GM21390 (cell line): ENCODE data around the gene TP53BP1.

Experiments
- ATAC-seq: cut with Tn5 transposase; IDR thresholded peaks from one replicate; pipeline ENCODE4 v1.9.1; 2021; ENCODE audit not compliant: unreplicated experiment

Gene TP53BP1

DNA sequence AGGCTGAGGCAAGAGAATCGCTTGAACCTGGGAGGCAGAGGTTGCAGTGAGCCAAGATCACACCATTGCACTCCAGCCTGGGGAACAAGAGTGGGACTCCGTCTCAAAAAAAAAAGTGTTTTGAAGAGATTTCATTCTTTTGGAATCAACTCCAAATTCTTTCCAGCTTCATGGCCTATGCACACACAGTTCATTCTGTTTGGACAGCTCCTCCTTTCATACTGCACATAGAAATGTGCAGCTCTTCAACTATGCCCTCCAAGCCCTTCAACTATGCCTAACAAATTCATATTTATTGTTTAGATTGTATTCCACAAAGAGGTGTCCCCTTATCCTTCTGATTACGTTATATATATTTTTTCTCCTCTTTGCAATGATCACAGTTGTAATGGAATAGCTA, 4.2 kb downstream of the TP53BP1 start:
- ATAC-seq: no peak

DNA sequence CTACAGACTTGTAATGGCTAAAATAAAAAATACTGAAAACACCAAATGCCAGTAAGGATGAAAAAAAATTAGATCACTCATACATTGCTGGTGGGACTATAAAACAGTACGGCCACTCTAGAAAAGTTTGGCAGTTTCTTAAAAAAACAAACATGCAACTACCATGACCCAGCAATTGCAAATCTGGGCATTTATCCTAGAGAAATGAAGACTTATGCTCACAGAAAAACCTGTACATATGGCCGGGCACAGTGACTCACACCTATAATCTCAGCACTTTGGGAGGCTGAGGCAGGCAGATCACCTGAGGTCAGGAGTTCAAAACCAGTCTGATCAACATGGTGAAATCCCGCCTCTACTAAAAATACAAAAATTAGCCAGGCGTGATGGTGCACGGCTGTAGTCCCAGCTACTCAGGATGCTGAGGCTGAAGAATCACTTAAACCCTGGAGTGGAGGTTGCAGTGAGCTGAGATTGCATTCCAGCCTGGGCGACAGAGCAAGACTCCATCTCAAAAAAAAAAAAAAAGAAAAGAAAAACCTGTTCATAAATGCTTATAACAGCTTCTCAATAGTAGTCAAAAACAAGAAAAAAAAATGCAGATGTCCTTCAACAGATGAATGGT, 5.6 kb downstream of the TP53BP1 start:
- no peak for ATAC-seq

DNA sequence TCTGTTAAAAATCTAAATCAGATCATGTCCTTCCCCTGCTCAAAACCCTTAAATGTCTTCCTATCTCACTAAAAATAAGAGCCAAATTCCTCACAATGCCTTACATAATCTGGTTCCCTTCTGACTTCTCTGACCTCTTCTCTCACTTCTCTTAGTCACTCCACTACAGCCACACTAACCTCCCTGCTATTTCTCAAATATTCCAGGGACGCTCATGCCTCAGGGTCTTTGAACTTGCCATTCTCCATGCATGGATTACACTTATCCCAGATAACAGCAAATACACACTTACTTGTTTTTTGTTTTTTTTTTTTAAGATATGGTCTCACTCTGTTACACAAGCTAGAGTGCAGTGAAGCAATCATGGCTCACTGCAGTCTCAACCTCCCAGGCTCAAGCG, 8.5 kb downstream of the TP53BP1 start:
- no peak for ATAC-seq

DNA sequence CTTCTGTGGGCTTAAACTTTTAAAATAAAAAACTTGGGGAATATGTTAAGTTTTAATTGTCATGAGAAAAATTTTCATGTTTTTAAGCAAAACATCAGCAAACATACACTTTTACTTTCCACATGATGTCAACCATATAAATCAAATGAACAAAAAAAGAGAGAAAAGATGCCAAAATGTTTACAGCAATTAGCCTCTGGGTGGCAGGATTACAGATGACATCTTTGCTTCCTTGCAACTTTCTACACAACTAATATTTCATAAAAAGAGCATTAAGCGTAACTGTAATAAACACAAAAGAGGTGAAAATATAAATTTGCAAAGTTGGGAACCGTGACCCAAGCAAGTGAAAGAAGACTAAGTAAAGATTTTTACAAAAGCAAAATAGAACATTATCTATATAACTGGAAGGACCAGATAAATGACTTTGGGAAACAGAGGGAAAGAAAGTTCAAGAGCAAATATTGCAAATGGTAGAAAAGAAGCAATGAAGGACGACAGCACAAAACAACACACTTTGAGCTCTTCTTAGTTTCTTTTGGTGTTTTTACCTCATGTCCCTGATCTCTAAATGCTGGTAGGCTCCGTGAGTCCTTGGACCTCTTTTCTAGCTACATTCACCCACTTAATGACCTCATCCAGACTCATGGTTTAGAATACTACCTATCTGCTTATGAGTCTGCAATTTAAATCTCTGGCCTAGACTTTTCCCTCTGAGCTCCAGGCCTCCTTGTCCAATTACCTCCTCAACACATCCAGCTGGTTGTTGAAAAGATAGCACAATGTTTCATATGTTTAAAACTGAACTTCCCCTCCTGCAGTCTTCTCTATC, 9.4 kb downstream of the TP53BP1 start:
- no peak for ATAC-seq

DNA sequence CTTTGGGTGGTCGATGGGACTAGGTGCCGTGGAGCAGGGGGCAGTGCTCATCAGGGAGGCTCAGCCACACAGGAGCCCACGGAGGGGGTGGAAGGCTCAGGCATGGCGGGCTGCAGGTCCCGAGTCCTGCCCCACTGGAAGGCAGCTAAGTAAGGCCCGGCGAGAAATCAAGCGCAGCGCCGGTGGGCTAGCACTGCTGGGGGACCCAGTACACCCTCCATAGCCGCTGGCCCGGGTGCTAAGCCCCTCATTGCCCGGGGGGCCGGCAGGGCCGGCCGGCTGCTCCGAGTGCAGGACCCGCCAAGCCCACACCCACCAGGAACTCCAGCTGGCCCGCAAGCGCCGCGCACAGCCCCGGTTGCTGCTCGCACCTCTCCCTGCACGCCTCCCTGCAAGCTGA, 19.1 kb downstream of the TP53BP1 start:
- ATAC-seq: no peak

DNA sequence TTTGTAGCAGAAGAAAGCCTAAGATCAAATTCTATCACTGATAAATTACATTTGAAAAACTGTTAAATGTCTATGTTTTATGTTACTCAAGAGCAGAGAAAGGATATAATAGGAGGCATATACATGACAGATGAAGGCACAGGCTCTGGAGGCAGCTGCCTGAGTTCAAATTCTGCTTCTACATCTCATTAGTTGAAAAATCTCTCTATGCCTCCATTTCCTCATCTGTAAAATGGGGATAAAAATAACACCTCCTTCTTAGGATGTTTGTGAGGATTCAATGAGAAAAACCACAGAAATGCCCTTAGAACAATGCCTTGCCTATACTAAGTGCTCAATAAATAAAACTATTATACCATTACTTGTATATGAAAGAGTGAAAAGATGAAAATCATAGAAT, 21.0 kb downstream of the TP53BP1 start:
- ATAC-seq: no peak

DNA sequence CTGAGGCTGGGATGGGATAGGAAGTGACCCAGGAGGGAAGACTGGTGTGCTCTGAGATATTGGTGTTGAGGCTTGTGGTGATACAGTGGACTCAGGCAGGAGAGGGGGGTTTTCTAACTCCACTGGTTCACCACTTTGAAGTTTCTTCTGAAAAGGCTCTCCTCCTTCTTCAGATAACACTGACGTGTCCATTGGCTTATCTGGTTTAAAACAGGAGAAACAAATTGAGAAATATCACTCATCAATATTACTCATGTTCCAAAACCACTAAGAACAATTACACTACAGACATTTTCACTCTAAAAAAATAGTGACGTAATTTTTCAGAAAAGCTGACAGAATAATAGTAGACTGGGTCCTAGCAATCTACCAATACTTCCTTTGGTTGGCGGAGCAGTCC, 23.1 kb downstream of the TP53BP1 start:
- ATAC-seq: no peak

DNA sequence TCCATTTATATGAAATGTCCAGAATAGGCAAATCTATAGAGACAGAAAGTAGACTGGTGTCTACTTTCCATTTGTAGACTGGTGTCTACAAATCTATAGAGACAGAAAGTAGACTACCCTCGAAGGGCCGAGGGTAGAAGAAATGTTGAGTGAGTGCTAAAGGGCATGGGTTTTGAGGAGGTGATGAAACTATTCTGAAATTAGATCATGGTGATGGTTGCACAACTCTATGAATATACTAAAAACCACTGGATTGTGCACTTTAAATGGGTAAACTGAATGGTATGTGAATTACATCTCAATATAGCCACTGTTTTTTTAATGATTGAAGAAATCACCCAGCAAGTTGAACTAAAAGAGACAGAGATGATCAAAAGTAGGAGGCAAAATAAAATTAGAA, 27.9 kb downstream of the TP53BP1 start:
- ATAC-seq: no peak

DNA sequence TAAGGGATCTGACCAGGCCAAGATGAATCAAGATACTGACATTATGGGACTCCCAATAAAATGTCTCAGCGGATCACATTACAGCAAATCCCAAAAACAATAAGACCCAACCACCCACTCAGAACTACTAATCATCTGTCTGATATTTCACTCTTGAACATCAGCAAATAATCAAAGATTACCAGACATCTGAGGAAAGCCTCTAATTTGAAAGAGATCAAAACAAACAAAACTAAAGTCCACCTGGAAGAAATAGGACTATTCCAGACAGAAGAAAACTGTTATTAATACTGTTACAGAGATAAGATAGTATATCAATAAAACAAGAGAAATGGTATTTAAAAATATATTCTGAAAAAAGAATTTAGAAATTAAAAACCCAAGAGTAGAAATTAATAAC, 29.0 kb downstream of the TP53BP1 start:
- ATAC-seq: no peak

DNA sequence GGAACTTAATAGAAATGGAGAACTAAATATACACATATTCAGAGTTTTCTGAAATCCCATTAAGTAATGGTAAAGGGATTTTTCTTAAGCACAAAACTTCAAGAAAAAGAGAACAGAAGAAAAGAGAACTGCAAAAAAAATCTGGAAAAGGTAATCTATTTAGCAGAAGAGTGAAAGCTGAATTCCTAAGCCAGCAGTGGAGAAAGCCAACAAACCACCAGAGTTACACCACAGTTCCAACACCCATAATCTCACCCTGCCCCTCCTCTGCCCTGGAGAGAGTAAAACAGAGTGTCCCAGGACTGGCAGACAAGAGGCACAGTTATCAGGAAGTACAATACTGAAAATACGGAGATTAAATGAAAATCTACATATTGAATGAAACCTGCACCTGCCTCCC, 29.4 kb downstream of the TP53BP1 start:
- no peak for ATAC-seq

DNA sequence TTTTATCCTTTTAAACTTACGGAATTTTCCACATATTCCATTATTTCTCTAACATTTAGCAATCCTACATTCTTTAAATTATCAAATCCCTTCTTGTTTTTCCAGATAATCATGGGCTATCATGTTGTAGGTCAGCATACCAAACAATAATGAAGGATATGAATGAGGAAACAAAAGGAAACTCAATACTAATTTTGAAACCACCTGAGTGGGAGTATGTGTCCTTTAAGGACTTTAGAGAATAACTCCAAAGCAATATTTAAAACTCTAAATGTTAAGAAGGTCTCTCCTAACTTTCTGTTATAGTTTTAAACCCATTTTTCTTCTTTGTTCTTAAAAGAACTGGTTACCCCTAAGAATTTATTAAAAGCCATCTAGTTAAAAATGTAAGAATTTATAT, 43.0 kb downstream of the TP53BP1 start:
- no peak for ATAC-seq

DNA sequence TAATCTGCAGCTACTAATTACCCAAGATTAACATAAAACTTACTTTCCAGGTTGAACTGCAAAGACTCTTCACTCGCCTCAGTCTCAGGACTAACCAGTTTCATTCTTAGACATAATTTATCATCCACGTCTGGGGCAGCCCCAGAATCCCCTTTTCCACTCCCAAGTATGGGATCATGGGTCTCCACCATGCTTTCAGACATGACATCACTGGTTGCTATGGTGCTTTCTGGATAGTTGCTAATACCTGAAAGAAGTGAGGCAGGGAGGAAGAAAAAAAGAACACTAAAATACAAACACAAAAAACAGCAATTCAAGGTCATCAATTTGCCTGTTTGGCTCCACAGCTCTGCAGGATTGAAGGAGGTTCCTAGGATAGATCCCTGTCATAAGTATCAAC, 46.6 kb downstream of the TP53BP1 start:
- ATAC-seq: no peak

DNA sequence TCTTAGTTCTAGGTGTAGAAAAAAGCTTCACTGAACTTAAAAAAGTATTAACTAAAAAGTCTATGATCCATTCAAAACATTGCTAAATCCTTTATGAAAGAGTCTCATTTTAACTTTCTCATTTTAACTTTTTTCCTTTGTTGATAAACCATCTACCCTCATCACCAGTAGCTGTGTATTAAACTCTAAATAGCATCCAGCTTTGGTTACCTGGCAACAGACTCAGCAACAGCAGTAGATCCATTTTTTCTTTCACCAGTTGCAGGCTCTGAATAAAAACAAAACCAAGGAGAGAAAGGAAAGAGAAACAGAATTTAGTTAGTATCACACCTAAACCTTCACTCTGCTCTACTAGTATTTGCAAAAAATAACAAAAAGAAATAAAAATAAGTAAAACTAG, 51.6 kb downstream of the TP53BP1 start:
- no peak for ATAC-seq

DNA sequence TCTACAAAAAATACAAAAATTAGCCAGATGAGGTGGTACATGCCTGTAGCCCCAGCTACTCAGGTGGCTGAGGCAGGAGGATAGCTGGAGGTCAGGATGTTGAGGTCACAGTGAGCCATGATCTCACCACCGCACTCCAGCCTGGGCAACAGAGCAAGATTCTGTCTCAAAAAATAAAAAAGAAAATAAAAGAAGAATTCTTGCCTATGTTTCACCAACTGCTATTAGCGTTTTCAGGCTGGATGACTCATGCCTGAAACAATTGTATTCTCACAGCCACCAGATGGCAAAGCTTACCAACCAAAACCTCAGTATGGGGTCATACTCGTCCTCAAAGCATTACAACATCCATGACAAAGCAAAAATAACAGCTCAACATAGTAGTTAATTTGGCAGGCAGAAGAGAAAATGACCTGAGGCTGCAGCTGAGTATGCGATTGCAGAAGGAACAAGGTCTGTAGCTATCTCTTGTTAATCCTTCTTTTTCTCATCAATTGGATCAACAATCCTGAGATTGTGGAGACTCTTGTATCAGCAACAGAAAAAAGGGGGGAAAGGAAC, 52.2 kb downstream of the TP53BP1 start:
- no peak for ATAC-seq

DNA sequence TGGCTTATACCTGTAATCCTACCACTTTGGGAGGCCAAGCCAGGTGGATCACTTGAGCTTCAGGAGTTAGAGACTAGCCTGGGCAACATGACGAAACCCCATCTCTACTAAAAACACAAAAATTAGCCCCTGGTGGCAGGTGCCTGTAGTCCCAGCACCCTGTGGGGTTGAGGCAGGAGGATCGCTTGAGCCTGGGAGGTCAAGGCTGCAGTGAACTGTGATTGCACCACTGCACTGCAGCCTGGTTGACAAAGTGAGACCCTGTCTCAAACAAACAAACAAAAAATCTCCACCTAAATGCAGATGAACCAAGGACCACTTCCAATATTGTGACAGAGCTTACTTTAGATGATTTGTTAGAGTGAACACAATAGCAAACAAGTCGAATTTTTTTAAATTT, 53.7 kb downstream of the TP53BP1 start:
- ATAC-seq: no peak

DNA sequence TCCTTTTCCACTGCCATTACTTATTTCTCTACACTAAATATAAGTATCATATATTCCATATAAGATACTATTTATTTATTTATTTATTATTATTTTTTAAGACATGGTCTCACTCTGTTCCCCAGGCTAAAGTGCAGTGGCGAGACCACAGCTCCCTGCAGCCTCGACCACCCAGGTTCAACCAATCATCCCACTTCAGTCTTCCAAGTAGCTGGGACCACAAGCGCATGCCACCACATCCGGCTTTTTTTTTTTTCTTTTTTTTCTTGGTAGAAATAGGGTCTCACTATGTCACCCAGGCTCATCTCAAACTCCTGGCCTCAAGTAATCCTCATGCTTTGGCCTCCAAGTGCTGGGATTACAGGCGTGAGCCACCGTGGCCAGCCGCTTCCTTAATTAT, 56.6 kb downstream of the TP53BP1 start:
- no peak for ATAC-seq

DNA sequence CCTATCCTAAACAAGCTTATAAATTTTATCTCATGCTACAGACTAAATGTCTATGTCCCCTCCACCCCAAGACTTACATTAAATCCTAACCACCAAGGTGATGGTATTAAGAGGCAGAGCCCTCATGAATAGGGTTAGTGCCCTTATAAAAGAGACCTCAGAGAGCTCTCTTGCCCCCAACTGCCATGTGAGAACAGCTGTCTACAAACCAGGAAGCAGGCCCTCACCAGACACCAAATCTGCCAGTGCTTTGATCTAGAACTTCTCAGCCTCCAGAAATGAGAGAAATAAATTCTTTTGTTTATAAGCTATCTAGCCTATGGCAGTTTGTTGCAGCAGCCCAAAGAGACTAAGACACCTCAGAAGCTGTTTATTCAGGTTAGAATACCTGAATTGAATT, 58.5 kb downstream of the TP53BP1 start:
- ATAC-seq: no peak

DNA sequence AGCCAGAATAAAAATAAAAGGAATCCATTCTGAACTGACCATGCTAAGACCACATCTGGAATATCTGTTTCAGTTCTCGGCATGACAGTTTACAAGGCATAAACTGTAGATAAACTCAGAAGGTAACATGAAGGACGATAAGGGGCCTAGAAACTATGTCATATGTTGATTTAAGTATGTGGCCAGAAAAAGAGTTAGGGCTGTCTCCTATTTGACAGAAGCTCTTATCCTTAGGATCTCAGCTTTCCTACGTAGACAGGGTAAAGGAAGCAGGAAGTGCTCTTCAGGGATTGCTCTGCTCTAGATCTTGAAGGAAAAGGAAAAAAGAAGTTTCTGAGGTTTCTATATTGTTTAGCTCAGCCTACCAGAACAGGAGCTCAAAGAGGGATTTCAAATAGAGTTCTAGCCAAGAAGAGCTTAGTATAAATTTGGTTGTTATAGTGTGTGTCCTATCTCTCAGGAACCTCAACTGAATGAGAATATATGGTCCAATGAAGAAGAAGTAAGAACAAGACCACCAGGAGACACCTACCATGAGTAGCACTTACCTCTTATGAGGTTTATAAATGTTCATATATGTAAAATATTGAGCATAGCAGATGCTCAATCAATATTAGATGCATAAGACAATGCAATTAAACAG, 59.2 kb downstream of the TP53BP1 start:
- no peak for ATAC-seq

DNA sequence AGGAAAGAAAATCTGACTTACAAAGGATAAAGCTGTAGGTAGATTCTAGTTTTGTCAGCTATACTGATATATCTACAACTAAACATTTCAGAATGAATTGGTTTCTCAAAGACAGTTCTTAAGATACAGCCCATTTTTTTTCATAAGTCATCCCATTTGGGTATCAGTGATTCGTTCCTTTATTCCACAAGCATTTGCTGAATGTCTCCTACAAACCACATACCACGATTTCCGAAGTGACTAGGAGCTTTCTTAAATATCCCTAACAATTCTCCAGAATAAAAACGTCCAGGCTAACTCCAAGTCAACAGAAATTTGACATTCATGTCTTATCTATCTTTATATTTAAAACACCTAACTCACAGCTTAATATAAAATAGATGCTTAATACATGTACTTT, 59.8 kb downstream of the TP53BP1 start:
- no peak for ATAC-seq

DNA sequence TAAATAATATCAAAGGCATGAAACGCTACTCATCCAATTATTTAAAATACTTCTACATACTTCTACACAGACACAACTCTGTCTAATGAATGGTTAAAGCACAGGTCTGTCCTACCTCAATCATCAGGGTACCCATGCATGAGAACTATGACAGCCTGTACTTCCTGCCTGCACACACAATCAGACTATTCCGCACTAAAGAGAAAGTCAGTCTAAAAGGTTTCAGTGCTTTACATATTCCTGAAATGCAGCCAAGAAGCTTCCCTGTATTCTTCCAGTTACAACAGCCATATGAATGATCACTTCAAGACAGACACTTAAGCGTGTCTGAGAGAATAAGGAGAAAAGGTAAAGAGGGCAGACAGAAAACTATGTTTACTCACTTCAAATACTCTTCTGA, 63.3 kb downstream of the TP53BP1 start:
- ATAC-seq: no peak

DNA sequence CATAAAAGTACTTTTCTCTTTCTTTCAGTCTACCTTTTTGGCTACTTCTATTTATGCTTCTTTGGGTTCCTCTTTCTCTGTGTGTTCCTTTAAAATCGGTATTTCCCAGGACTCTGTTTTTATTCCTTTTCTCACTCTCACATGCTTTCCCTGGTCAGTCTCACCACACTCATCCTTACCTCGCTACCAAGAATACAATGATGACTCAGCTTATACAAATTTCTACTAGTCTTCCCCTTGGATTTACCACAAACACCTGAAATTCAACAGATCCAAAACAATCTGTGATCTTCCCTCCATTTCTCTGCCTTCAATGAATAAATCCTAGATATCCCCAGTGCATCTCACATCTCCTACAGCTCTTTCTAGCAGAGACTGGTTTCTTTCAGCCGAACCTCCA, 69.2 kb downstream of the TP53BP1 start:
- ATAC-seq: no peak

DNA sequence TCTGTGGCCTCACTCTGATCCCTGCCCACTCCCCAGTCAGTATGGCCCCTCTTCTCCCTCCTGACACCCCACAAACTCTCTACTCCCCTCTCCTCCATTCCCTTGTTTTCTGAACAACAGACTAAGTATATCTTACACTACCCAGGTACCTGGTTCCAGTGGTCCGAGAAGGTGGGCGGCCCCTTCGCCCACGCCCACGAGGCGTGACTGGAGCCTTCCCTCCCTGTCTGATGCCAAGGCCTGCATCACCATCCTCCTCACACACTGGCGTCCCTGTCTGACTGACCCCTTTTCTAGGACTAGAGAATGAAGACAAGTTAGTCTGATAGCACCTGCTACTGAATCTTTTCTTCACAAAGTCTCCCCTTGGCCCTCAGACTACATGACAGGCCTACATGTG, 72.1 kb downstream of the TP53BP1 start:
- ATAC-seq: no peak
